ENCODE measurements around the gene NCOA3.
"Not testable (repeated sequence)": the region's sequence is repeated elsewhere in the genome, so short reads cannot be mapped to it uniquely, and the experiment has no call there.

NCOA3 gene

GRCh38 chr20:47468290-47469050 lies 33.2 kb upstream of the NCOA3 start:
- peak; percentile 23 to 50 (median 38) for DNase-seq

- DNase-seq: no peak
Observed at GRCh38 chr20:47475419-47476044, 26.2 kb upstream of the NCOA3 start.

GRCh38 chr20:47476452-47476851 lies 25.2 kb upstream of the NCOA3 start:
- DNase-seq: no peak

GRCh38 chr20:47479093-47479492 lies 22.6 kb upstream of the NCOA3 start:
- no peak for DNase-seq

- peak; percentile 46 to 71 (median 62) for DNase-seq
Observed at GRCh38 chr20:47479506-47479905, 22.2 kb upstream of the NCOA3 start.

GRCh38 chr20:47480239-47480638 lies 21.4 kb upstream of the NCOA3 start:
- DNase-seq: no peak

- DNase-seq: no peak
Observed at GRCh38 chr20:47480705-47481104, 21.0 kb upstream of the NCOA3 start.

- no peak for DNase-seq
Observed at GRCh38 chr20:47481330-47482216, 20.1 kb upstream of the NCOA3 start.

GRCh38 chr20:47482705-47483104 lies 19.0 kb upstream of the NCOA3 start:
- no peak for DNase-seq

- DNase-seq: no peak
Observed at GRCh38 chr20:47484303-47484702, 17.4 kb upstream of the NCOA3 start.

- DNase-seq: peak; percentile 29 to 69 (median 56)
Observed at GRCh38 chr20:47487175-47487917, 14.3 kb upstream of the NCOA3 start.

- peak; percentile 83 to 92 (median 88) for DNase-seq
Observed at GRCh38 chr20:47489448-47489872, 12.2 kb upstream of the NCOA3 start.

- DNase-seq: peak; percentile 49 to 81 (median 71)
Observed at GRCh38 chr20:47490795-47491194, 10.9 kb upstream of the NCOA3 start.

GRCh38 chr20:47492284-47492683 lies 9.4 kb upstream of the NCOA3 start:
- no peak for DNase-seq

GRCh38 chr20:47493175-47493962 lies 8.3 kb upstream of the NCOA3 start:
- peak; percentile 64 to 80 (median 72) for DNase-seq

GRCh38 chr20:47493963-47494293 lies 7.8 kb upstream of the NCOA3 start:
- DNase-seq: no peak

- not testable (repeated sequence) for DNase-seq
Observed at GRCh38 chr20:47494606-47495005, 7.1 kb upstream of the NCOA3 start.

- DNase-seq: no peak
Observed at GRCh38 chr20:47496118-47496517, 5.6 kb upstream of the NCOA3 start.

- DNase-seq: no peak
Observed at GRCh38 chr20:47498606-47499005, 3.1 kb upstream of the NCOA3 start.

GRCh38 chr20:47499053-47499452 lies 2.6 kb upstream of the NCOA3 start:
- DNase-seq: no peak

GRCh38 chr20:47500082-47500481 lies 1.6 kb upstream of the NCOA3 start:
- not testable (repeated sequence) for DNase-seq

GRCh38 chr20:47500554-47500953 lies 1.1 kb upstream of the NCOA3 start:
- no peak for DNase-seq

All from suppressor macrophage (primary cell).